HG02678 (cell line): ENCODE measurements around the gene COG4.
"Not testable (repeated sequence)": the region's sequence is repeated elsewhere in the genome, so short reads cannot be mapped to it uniquely, and the experiment has no call there.

Source experiments
- ATAC-seq: cut with Tn5 transposase; IDR thresholded peaks from one replicate; pipeline ENCODE4 v1.9.1; 2021; ENCODE audit warnings: mild to moderate bottlenecking, moderate library complexity; ENCODE audit not compliant: unreplicated experiment

COG4 gene

DNA sequence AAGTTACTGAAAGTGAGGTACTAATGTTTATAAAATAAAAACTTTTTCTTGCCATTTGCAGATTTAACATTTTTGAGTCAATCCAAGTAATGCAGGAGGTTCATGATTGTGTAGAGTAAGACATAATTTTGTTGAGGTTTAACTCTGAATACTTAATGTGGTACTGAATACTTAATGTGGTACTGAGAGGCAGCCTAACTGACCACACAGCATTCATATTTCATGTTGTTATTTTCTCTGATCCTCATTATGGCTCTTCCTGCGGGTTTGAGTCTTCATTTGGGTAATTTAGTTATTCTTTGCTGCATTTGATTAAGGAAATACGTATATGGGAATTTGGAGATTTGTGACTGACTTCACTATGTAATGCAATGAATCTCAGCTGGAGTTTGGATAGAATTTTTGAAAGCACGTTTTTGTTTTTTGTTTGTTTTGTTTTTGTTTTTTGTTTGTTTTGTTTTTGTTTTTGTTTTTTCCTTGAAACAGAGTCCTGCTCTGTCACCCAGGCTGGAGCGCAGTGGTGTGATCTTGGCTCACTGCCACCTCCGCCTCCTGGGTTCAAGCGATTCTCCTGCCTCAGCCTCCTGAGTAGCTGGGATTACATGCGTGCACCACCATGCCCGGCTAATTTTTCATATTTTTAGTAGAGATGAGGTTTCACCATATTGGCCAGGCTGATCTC lies 4.1 kb upstream of the COG4 start:
- no peak for ATAC-seq

DNA sequence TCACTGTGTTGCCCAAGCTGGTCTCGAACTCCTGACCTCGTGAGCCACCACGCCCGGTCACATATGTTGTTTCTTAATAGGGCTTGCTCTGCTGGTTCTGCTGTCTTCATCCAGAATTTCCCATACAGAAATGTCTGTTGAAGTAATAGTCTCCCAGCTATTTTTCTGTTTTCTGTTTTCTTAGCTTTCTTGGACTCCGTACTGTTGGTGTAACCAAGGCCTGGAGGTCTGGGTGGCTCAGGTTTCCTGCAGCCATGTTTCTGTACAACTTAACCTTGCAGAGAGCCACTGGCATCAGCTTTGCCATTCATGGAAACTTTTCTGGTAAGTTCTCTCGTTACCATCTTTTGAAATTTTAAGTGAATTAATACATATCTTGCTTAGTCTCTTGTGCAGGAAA lies 3.0 kb upstream of the COG4 start:
- no peak for ATAC-seq

DNA sequence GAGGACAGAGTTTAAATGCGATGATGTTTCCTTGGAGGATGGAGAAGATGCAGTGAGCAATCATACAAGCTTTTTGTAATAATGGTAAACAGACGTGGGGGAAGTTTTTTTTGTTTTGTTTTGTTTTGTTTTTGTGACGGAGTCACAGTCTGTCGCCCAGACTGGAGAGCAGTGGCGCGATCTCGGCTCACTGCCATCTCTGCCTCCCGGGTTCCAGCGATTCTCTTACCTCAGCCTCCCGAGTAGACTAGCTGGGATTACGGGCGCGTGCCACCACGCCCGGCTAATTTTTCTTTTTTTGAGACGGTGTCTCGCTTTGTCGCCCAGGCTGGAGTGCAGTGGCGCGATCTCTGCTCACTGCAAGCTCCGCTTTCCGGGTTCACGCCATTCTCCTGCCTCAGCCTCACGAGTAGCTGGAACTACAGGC lies 1.1 kb upstream of the COG4 start:
- ATAC-seq, result not testable (repeated sequence)

DNA sequence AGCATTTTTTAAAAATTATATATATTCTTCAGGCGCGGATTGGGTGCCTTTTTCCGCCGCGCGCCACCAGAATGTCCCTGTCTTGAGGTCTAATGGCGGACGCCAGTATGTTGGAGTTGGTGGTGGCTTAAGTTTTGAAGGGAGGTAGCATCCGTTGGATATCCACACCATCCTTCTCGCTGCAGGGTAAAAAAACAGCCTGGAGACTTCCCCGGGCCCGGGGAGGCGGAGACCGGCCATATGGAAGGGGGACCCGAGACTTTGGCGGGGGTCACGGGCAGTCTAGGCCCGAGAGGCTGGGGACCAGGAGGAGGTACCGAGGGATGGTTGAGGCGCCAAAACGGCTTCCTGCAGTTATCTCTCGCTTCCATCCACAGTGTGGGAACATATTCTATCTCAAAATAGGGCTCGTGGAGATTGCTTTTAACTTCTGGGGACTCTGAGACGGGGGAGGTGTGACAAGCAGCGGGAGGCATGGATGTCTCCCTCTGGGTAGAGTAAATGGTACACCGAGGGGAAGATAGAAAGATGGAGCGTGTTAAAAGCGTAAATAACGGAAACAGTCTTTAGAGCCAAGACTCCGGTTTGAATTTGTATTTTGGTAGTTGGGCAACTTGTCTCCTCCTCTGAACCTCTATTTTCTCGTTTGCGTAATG lies 517 bp upstream of the COG4 start, which contains the start of gene SF3B3:
TSS of gene SF3B3 (plus strand) at position 74 of the 656 bp plus-strand sequence. CDS start 2,841 bp downstream, outside the sequence.
- peak; percentile 63 for ATAC-seq

DNA sequence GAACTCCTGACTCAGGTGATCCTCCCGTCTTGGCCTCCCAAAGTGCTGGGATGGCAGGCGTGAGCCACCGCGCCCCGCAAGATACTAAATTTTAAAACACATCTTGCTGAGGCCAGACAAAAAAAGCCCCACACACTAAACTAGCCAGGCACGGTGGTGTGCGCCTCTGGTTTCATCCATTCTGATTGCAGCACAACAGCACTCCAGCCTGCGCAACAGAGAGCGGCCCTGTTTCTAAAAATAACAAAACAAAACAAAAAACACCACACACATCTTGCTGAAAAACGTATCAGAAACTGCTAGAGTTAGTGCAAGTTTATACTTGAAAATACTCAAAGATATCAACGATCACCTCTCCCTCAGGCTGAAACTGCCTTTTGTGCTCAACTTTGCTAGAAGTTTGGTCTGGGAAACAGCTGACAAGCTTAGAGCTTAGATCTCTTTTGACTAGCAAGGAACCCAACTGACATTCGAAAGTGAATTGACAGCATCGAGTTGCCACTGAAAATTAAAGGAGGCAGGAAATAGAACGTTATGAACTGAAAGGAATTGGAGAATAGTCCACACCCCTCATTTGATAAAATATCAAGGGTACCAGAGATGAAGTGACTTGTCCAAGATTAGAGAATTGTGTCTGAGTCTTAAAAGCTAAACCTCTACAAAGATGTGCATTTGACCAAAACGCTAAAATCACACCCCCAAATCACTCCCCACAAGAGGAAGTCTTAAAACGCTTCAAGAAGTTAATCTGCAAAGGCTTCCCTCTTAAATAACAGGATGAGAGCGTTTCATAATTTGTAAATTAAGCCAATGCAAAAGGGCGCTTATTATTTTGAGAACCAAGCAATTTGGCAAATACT lies 908 bp downstream of the COG4 start:
- no peak for ATAC-seq

DNA sequence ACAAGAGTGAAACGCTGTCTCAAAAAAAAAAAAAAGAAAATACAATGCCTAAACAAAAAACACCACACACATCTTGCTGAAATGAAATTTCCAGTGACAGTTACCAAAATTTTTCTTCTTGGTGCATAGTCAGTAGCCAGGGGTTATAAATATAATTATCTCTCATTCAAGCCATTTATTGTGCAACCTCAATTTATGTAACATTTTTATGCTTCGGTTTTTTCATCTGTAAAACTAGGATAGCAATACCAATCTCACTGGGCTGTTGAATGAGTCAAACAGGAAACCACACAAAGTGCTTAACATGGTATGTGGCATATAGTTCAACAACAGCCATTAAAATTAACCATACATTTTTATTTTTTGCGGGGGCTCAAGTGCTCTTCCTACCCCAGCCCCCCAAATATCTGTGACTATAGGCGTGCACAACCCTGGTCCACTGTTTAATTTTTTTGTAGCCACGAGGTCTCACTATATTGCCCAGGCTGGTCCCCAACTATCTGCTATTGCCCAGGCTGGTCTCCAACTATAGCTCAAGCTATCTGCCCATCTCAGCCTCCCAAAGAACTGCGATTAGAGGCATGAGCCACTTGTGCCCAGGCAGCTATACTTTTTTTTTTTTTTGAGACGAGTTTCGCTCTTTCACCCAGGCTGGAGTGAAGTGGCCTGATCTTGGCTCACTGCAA lies 2.6 kb downstream of the COG4 start:
- ATAC-seq, result no peak

DNA sequence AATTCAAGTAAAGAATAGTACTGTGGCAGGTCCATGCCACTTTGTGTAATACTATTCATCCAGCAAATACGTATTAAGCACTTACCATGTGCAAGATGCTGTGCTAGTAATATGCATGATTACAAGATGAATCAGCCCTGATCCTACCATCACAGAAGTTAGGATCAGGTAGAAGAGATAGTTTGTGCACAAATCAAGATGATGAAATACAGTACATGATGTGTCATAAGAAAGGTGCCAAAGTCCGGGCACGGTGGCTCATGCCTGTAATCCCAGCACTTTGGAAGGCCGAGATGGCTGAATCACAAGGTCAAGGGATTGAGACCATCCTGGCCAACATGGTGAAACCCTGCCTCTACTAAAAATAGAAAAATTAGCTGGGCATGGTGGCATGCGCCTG lies 10.9 kb downstream of the COG4 start:
- ATAC-seq, result no peak

DNA sequence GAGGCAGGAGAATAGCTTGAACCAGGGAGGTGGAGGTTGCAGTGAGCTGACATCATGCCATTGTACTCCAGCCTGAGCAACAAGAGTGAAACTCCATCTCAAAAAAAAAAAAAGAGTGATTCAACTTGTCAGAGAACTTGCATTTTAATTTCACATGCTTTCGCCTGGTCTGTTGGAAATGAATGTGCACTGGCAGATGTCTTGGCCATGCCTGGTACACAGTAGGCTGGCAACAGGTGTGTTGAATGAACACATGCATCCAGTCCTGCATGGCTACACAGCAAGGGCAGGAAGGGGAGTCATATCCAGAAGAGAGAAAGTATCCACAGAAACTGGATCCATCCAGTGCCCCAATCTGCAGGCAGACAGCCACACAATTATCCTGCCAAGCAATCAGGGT lies 11.5 kb downstream of the COG4 start:
- ATAC-seq, result no peak

DNA sequence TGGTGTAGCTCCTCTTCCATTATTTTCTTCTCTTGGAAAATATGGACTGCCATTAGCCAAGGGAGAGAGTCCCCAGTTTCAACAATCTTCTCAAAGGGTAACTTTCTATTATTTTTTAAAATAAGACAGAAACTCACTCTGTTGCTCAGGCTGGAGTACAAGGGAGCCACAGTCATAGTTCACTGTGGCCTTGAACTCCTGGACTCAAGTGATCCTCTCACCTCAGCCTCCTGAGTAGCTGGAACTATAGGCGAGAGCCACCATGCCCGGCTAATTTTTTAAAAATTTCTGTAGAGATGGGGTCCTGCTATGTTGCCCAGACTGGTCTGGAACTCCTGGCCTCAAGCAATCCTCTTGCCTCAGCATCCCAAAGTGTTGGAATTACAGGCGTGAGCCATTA lies 13.1 kb downstream of the COG4 start:
- ATAC-seq, result no peak

DNA sequence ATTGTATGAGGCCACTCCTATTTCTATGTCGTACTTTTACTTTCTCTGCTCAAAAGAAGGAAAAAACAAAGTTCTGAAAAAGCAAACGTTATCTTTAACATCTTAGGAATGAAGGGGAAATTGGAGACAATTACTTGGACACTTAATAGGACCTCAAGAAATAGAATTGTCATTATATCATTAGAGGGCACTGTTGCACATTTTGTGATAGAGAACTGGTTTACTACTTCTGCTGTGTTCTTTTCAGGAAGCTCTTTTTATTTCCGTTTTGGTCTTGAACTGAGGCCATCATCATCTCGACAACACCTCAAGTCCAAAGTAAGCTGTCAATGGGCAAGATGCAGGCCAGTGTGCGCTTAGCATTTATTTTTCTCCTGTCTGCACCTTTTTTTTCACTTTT lies 14.6 kb downstream of the COG4 start:
- ATAC-seq, result no peak

DNA sequence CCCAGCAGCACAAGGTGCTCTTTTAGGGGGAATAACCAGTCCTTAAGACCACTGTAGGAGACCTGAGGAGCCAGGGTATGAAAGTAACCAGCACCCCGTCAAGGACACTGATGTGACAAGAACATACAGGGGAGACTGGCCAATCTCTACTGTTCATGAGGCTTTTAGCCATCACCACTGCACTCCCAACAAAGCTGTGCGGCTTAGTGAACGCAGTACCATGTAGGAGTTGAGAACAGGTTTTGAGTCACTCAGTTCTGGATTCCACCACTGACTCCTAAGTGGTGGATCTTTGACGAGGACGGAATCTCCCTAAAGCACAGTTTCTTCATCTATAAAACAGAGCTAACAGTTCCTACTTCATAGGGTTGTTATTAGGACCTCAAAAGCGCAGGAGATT lies 26.8 kb downstream of the COG4 start:
- ATAC-seq, result no peak

DNA sequence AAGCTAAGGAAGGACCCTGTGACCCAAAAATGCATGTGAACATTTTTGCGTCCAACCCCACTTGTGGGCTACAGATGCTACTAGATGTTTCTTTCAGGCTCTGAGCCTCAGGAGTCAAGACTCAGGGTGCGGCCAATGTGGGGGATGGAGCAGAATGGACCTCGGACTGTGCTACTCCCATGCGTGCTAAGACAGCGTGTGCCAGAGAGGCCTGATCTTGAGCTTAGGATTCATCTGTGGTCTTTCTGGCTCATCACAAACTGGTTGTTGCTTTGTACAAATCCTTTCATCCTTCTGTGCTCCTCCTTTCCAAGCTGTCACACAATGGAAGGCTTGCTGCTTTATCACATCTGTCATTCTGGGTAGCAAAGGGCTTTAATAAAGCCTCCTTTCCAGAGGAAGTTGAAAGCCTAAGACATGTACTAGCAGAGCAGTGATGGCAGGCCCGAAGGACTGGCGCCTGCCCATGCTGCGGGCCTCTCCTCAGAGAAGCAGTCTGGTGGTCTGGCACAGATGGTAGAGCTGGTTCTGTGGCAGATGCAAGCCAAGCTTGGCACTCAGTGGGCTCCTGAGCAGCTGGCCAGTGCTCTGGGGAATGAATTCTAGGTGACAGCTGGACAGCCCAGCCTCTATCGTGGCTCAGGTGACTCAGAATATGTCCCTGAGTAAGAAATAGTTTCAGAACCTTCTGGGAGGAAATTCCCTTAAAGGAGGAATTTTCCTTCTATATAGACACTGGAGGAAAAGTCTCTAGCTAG lies 27.8 kb downstream of the COG4 start:
- ATAC-seq, result no peak

DNA sequence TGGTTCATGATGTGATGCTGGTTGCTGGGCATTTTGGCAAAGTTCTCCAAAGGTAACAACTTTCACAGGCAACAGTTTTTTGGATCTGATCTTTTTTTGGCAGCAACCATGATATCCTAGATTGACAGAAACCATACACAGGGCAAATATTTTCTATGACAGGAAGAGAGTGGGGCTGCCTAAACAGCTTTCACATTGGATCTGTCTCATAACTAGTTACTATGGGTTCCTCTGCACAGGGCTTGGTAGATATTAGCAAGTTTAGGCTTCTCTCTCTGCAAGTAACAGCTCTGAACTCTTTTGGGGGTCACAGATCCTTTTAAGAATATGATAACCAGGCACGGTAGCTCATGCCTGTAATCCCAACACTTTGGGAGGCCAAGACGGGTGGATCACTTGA lies 28.6 kb downstream of the COG4 start:
- ATAC-seq, result no peak

DNA sequence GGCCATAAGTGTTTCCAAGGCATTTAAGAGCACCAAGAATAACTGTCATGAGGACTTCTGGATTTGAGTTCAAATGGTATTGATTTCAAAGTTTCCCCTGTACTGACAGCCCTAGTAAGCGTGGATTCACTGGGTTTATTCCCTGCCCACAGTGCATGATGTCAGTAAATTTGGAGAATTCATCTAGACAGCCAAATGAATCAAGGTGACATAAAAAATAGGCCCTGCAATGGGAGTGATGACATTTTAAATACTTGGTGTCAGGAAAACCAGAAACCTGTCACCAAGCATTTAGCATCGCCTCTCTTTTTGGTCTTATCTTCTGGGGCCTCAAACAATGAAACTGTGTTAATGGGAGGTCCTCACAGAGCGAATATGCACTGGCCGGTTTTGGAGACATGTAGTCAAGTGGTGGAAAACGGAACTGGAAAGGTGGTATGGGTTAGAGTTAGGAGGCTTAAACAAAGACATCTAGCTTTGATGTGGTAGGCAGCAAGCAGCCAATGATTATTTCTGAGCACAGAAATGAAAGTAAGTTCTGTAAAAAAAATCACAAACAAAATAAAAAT lies 29.1 kb downstream of the COG4 start:
- ATAC-seq, result no peak

DNA sequence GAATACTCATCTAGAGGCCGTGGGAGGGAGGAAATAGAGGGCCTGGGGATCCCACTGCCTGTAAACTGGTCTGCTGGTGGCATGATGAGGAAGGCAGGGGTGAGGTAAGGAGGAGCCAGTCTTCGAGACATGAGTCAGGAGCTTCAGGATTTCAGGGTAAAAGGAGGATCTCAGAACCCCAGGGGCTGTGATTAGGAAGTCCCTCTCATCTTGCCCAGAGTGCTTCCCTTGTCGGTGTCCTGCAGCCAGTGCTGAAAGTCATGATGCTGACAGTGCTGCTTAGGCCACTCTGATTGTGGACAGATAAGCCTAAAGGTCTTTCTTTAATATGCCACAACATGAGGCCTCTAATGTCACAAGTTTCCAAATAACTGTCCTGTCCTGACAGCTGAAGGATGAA lies 29.6 kb downstream of the COG4 start:
- ATAC-seq, result no peak

DNA sequence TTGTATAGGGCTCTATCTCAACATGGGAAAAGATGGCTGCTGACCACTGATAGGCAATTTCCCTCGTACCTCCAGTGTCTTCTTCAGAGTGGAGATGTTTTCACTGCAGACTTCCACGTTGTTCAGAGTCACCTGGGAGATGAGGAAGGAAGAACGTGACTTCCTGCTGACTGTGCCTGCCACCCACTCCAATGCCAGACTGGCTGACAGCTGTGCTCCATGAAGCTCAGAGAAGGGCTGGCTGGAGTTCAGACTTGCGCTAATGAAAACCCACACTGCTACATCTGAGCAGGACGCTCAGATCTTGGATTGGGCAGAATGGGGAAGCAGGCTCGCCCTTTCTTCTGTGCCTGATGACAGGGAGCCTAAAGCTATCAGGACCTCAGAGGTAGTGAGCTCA lies 33.1 kb downstream of the COG4 start:
- ATAC-seq, result no peak

DNA sequence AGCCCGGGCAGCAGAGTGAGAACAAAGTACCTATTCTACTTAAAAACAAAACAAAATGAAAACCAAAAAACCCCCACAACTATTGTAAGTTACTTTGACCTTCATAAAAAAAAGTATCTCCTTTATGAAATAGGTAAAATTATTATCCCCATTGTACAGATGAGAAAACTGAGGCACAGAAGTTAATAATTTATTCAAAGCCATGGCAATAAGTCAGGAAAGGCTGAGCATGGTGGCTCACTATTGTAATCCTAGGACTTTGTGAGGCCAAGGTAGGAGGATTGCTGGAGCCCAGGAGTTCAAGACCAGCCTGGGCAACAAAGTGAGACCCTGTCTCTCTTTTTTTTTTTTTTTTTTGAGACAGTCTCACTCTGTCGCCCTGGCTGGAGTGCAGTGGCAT lies 38.5 kb downstream of the COG4 start:
- ATAC-seq, result no peak

DNA sequence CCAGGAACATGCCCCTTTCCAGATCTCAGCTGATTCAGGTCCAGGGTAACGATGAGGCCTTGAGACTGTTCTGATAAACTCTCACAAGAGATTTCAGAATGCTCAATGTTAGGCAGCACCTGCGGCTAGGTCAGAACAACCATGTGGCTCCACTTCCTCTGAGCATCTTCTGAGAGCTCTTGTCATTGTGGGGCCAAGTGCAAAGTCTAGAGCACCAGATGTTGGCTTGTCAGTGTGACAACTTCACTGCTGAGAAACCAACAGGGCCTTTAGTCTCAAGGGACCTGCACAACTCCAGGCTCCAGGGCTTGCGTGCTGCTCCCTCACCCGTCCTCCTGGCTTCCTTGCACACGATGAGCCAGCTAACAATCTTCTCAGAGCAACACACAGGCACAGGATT lies 39.9 kb downstream of the COG4 start:
- no peak for ATAC-seq

DNA sequence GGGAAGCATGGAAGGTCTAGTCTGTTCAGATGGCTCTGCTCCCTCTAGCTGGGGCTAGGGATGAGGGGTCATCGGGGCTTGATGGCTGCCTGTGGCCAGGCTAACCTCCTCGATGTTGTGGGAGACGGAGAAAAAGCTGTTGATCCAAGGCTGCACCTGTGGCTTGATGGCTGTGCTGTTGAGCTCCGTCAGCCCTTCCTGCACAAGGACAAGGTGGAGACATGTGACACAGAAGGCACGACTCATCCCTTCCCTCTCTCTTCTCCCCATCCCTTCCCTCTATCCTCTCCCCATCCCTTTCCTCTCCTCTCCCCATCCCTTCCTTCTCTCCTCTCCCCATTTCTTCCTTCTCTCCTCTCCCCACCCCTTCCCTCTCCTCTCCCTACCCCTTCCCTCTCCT lies 40.7 kb downstream of the COG4 start:
- ATAC-seq, result no peak

DNA sequence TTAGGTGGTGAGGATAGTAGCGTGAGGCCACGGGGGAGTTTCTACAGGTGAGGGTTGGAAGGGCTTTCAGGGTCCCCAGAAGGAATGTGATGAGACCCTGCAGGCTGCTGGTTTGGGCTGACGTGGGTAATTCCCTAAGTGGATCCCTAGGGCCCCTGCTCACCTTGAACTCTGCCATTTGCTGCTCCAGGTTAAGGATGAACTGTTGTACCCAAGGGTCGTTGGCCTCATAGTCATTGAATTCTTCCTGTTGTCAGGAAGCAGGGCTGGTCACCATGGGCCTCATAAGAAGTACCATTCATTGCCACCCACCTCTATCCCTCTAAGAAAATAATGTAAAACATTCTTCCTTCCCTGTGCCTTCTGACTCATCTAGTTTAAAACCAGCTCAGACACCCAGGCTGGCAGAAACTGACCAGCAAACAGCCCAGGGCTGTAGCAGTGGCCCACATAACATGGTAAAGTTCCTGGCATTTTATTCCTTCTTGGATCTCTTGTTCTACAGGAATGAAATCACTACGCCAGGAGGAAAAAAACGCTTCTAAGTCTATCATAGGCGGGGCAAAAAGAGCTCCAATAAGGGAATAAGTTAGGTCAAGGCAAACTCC lies 41.3 kb downstream of the COG4 start:
- no peak for ATAC-seq
